Mesenchymal stem cell (in vitro differentiated cells and primary cell): ENCODE data around the gene ADRB1.

Experiments
- DNase-seq: peaks from one replicate; pipeline ENCODE4 v3.0.0-alpha.2; 2013
- H2AFZ ChIP-seq: one replicate; pipeline ENCODE4 v1.6.1; 2013; ENCODE audit warnings: low read depth, mild to moderate bottlenecking, control low read depth, inconsistent platforms, low read length, moderate library complexity
- H2AK5ac ChIP-seq: 2 replicates; pipeline ENCODE4 v1.6.1; 2013; ENCODE audit warnings: low read length, moderate library complexity, mild to moderate bottlenecking, inconsistent platforms; ENCODE audit not compliant: severe bottlenecking
- H2BK120ac ChIP-seq: one replicate; pipeline ENCODE4 v1.6.1; 2013; ENCODE audit warnings: low read depth, mild to moderate bottlenecking, inconsistent platforms, low read length, moderate library complexity
- H2BK12ac ChIP-seq, 2 experiments: one replicate each; pipeline ENCODE4 v1.6.1; 2013; ENCODE audit warnings: inconsistent platforms in 2 of 2, low read length in 2 of 2, mild to moderate bottlenecking in 2 of 2, moderate library complexity in 2 of 2, control low read depth in 1 of 2
- H2BK15ac ChIP-seq: one replicate; pipeline ENCODE4 v1.6.1; 2013; ENCODE audit warnings: mild to moderate bottlenecking, low read depth, inconsistent platforms; ENCODE audit not compliant: poor library complexity, severe bottlenecking
- H2BK5ac ChIP-seq: 2 replicates; pipeline ENCODE4 v1.6.1; 2013; ENCODE audit warnings: low read depth, mild to moderate bottlenecking, low read length, control low read depth, inconsistent platforms; ENCODE audit not compliant: poor library complexity, severe bottlenecking
- H3K14ac ChIP-seq, 2 experiments: one replicate each; pipeline ENCODE4 v1.6.1; 2013; ENCODE audit warnings: inconsistent platforms in 2 of 2, low read length in 2 of 2, control low read depth in 1 of 2, mild to moderate bottlenecking in 1 of 2, moderate library complexity in 1 of 2
- H3K18ac ChIP-seq, 2 experiments: one replicate each; pipeline ENCODE4 v1.6.1; 2013; ENCODE audit warnings: inconsistent platforms in 2 of 2, low read length in 2 of 2, control low read depth in 1 of 2, low read depth in 1 of 2, mild to moderate bottlenecking in 1 of 2
- H3K23ac ChIP-seq, 2 experiments: one replicate each; pipeline ENCODE4 v1.6.1; 2013; ENCODE audit warnings: inconsistent platforms in 2 of 2, low read length in 2 of 2, mild to moderate bottlenecking in 2 of 2, moderate library complexity in 2 of 2, control low read depth in 1 of 2
- H3K27ac ChIP-seq: 2 replicates; pipeline ENCODE4 v1.5.1; 2013; ENCODE audit warnings: mild to moderate bottlenecking, moderate library complexity, low read length, control low read depth, inconsistent platforms; ENCODE audit not compliant: poor library complexity, severe bottlenecking
- H3K27me3 ChIP-seq, 2 experiments: 2 replicates each; pipeline versions ENCODE4 v1.6.1 to v1.7.0; 2013; ENCODE audit warnings: low read length in 2 of 2, mild to moderate bottlenecking in 2 of 2, moderate library complexity in 2 of 2, control low read depth in 1 of 2, inconsistent platforms in 1 of 2; ENCODE audit not compliant: control insufficient read depth in 1 of 2, insufficient read depth in 1 of 2
- H3K36me3 ChIP-seq, 2 experiments: 2 replicates each; pipeline versions ENCODE4 v1.6.1 to v1.7.0; 2013; ENCODE audit warnings: low read length in 2 of 2, control low read depth in 1 of 2, inconsistent platforms in 1 of 2, low read depth in 1 of 2, mild to moderate bottlenecking in 1 of 2; ENCODE audit not compliant: insufficient read depth in 2 of 2, control insufficient read depth in 1 of 2
- H3K4ac ChIP-seq, 2 experiments: one replicate each; pipeline ENCODE4 v1.6.1; 2013; ENCODE audit warnings: inconsistent platforms in 2 of 2, low read length in 2 of 2, mild to moderate bottlenecking in 2 of 2, moderate library complexity in 2 of 2, control low read depth in 1 of 2, low read depth in 1 of 2
- H3K4me1 ChIP-seq: 2 replicates; pipeline ENCODE4 v1.6.1; 2013; ENCODE audit warnings: low read depth, low read length, control low read depth; ENCODE audit not compliant: control insufficient read depth, insufficient read depth
- H3K4me2 ChIP-seq: 2 replicates; pipeline ENCODE4 v1.6.1; 2013; ENCODE audit warnings: low read length, mild to moderate bottlenecking, inconsistent platforms; ENCODE audit not compliant: poor library complexity, severe bottlenecking
- H3K4me3 ChIP-seq, 2 experiments: 2 replicates each; pipeline versions ENCODE4 v1.5.1 to v1.7.0; 2013; ENCODE audit warnings: low read length in 2 of 2, mild to moderate bottlenecking in 2 of 2, control low read depth in 1 of 2, low read depth in 1 of 2; ENCODE audit not compliant: insufficient read depth in 1 of 2
- H3K79me1 ChIP-seq: replicated peaks from 2 replicates; pipeline ENCODE4 v1.6.1; 2013; ENCODE audit warnings: mild to moderate bottlenecking, control low read depth, low read length, inconsistent platforms; ENCODE audit not compliant: poor library complexity, severe bottlenecking
- H3K9ac ChIP-seq: 2 replicates; pipeline ENCODE4 v1.7.0; 2013; ENCODE audit warnings: mild to moderate bottlenecking, low read length, moderate library complexity
- H3K9me3 ChIP-seq: 2 replicates; pipeline ENCODE4 v1.7.0; 2013; ENCODE audit warnings: mild to moderate bottlenecking, low read length; ENCODE audit not compliant: control insufficient read depth
- H4K8ac ChIP-seq: one replicate; pipeline ENCODE4 v1.6.1; 2013; ENCODE audit warnings: inconsistent platforms, mild to moderate bottlenecking, low read length, moderate library complexity
- H4K91ac ChIP-seq: one replicate; pipeline ENCODE4 v1.6.1; 2013; ENCODE audit warnings: mild to moderate bottlenecking, low read length, inconsistent platforms
- WGBS: methylation state at CpG from one replicate; pipeline ENCODE4 v1.1.7; 2013; ENCODE audit warnings: mixed read lengths; 5-methylcytosine and 5-hydroxymethylcytosine counted together

The ADRB1 gene

DNA sequence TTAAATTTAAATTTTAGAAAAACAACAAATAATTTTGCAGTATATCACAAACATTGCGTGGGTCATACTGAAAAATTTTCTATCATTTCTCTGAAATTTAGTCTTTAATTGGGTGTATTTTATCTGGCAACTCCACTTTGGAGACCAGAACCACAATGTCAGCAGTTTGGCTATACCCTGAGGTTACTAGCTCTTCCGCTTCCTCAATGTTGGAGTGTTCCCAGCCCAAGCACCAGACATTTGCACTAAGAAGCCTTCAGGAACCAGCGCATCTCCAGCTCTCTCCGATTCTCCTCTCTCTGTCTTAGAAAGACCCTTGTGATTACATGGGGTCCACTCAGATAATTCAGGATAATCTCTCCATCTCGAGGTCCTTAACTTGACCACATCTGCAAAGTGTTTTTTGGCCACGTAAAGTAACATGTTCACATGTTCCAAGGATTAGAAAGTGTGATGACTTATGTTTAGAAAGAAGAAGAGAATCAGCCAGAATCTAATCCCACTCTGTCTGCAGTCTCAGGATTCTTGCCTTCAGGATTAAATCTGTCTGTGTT lies 43.1 kb upstream of the ADRB1 start:
- no peak overlapping the region for H2BK5ac ChIP-seq
- no peak overlapping the region for H3K23ac ChIP-seq
- no peak overlapping the region for H2BK12ac ChIP-seq
- H4K8ac ChIP-seq = no peak overlapping the region
- no peak overlapping the region for H2BK120ac ChIP-seq
- H3K4me3 ChIP-seq = no peak overlapping the region
- peaks cover 8 to 56% of the 10 kb centered on the region in 2 experiments for H3K27me3 ChIP-seq
- H3K36me3 ChIP-seq = no peaks in the 10 kb centered on the region
- no peak overlapping the region for H2AFZ ChIP-seq
- no peak overlapping the region for H3K4me2 ChIP-seq
- no peaks in the 10 kb centered on the region for H3K79me1 ChIP-seq
- no peak overlapping the region for H2AK5ac ChIP-seq
- H3K4me1 ChIP-seq = peaks cover 2% of the 10 kb centered on the region
- 91% methylated on average over 5 of the region's 6 CpGs for WGBS
- no peak overlapping the region for H3K9ac ChIP-seq
- no peak for DNase-seq
- no peak overlapping the region for H4K91ac ChIP-seq
- H3K9me3 ChIP-seq = no peaks in the 10 kb centered on the region
- H3K18ac ChIP-seq = no peak overlapping the region
- no peak overlapping the region for H3K27ac ChIP-seq
- no peak overlapping the region for H3K4ac ChIP-seq
- no peak overlapping the region for H2BK15ac ChIP-seq
- no peak overlapping the region for H3K14ac ChIP-seq

DNA sequence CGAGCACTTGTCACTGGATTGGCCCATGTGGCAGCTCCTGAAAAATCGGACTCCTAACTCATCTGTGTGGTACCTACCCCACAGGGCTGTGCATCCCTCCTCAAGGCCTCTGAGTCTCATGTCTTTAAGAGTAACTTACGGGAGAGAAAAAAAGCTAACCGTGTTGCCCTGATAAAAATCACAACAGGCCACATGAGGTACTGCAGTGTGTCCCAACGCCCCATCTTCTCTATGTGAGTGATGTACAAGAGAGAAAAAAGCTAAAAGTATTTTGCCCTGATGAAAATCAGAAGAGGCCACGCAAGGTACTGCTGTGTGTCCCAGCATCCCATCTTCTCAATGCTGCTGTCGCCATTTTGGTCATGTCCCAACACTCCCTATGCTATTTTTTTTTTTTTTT lies 41.2 kb upstream of the ADRB1 start:
- Histone ChIP-seq H2AK5ac (no peak overlapping the region), H3K9ac (no peak overlapping the region), H3K23ac (no peak overlapping the region), H3K18ac (no peak overlapping the region), H3K27me3 (peaks cover 0 to 38% of the 10 kb centered on the region in 2 experiments), H3K4me3 (no peak overlapping the region), H2AFZ (no peak overlapping the region), H3K79me1 (no peaks in the 10 kb centered on the region), H2BK12ac (no peak overlapping the region), H3K36me3 (no peaks in the 10 kb centered on the region), H3K4me2 (no peak overlapping the region), H3K4me1 (no peaks in the 10 kb centered on the region), H4K91ac (no peak overlapping the region), H2BK15ac (no peak overlapping the region), H4K8ac (no peak overlapping the region), H3K27ac (no peak overlapping the region), H2BK5ac (no peak overlapping the region), H3K4ac (no peak overlapping the region), H2BK120ac (no peak overlapping the region), H3K9me3 (no peaks in the 10 kb centered on the region), H3K14ac (no peak overlapping the region)
- DNase-seq = no peak
- WGBS = 79% methylated on average over 7 of the region's 7 CpGs

DNA sequence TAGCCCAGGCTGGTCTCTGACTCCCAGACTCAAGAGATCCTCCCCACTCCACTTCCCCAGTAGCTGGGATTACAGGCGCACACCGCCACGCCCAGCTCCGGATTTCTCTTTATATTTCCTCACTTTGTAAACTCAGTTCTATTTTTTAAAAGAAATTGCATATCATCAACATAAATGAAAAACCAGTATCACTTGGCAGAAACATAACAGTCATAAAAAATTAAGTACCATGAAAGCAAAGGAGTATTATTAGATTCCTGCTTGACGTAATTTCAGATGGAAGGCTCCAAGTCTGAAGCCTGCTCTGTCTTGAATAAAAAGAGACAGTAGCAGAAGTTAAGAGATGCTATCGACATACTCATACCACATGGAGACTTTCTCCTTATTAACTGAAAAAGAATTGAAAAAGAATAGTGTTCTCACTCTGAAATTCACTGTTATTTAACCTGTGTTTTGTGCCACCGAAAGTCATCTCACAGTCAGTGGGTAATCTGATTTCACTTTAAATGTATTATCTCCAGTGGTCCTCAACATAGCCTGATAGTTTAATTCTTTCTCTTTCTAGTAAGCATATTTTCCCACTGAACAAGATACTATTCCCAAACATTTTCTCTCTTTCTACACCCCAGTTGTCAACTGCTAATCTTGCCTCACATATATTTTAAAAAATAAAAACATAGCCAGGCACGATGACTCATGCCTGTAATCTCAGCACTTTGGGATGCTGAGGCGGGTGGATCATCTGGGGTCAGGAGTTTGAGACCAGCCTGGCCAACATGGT lies 40.3 kb upstream of the ADRB1 start:
- H2BK5ac ChIP-seq = no peak overlapping the region
- H3K23ac ChIP-seq = no peak overlapping the region
- no peak overlapping the region for H2BK120ac ChIP-seq
- peaks cover 0 to 35% of the 10 kb centered on the region in 2 experiments for H3K27me3 ChIP-seq
- no peak overlapping the region for H3K4ac ChIP-seq
- 95% methylated on average over 8 of the region's 9 CpGs for WGBS
- H4K91ac ChIP-seq = no peak overlapping the region
- H3K9me3 ChIP-seq = no peaks in the 10 kb centered on the region
- H3K4me1 ChIP-seq = no peaks in the 10 kb centered on the region
- no peak overlapping the region for H4K8ac ChIP-seq
- H3K18ac ChIP-seq = no peak overlapping the region
- no peaks in the 10 kb centered on the region for H3K79me1 ChIP-seq
- no peak overlapping the region for H2BK15ac ChIP-seq
- DNase-seq = no peak
- no peak overlapping the region for H3K4me3 ChIP-seq
- no peak overlapping the region for H3K4me2 ChIP-seq
- H3K9ac ChIP-seq = no peak overlapping the region
- H3K27ac ChIP-seq = no peak overlapping the region
- no peak overlapping the region for H2BK12ac ChIP-seq
- H3K36me3 ChIP-seq = no peaks in the 10 kb centered on the region
- H2AK5ac ChIP-seq = no peak overlapping the region
- no peak overlapping the region for H2AFZ ChIP-seq
- H3K14ac ChIP-seq = no peak overlapping the region

DNA sequence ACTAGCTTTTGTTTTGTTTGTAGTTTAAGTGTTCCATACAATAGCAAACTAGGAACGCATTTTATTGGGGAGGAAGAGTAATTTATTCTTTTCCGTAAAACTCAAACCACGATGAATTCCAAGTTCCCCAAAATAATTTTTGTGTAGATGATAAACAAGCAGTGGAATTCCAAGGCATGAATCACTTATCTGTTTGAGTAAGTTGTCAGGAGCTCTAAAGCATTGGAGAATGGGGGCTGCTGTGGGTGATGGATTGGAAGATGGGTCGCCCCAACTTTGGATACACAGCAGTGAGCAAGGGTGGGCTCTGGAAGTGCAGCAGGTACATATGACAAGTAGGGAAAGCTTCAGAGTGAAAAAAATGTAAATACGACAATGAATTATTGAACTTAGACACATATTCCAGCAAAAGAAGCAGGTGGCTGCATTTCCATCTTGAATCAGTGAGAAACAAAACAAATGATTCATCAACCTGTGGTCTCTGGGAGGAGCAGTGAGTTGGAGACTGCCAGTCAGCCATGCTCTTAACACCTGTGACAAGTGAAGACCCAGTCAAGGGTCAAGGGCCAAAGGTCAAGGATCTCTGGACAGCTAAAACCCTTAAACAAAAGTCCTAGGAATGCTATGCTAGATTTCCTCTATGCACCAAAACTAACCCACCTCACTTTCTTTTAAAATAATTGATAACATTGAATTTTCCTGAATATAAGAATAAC lies 34.2 kb upstream of the ADRB1 start:
- Histone ChIP-seq H3K23ac (no peak overlapping the region), H3K36me3 (no peaks in the 10 kb centered on the region), H4K8ac (no peak overlapping the region), H3K9ac (no peak overlapping the region), H2BK12ac (no peak overlapping the region), H3K4me3 (no peak overlapping the region), H2BK5ac (no peak overlapping the region), H2BK120ac (no peak overlapping the region), H3K14ac (no peak overlapping the region), H3K4me1 (no peaks in the 10 kb centered on the region), H3K79me1 (no peaks in the 10 kb centered on the region), H3K9me3 (no peaks in the 10 kb centered on the region), H2AFZ (no peak overlapping the region), H3K27ac (no peak overlapping the region), H2BK15ac (no peak overlapping the region), H2AK5ac (no peak overlapping the region), H3K27me3 (peaks cover 0 to 8% of the 10 kb centered on the region in 2 experiments), H3K18ac (no peak overlapping the region), H3K4ac (no peak overlapping the region), H3K4me2 (no peak overlapping the region), H4K91ac (no peak overlapping the region)
- WGBS = 60% methylated on average over 3 of the region's 5 CpGs
- no peak for DNase-seq
